K562 (cell line): ENCODE data around the gene PILRA. TPM values are rescaled to one million over a fixed set of nuclear protein-coding genes. Genes with fewer than 3 reads are reported as not detected.
A peak's percentile ranks its signal among the peaks of the same experiment; 100 is the strongest.
"Not testable (repeated sequence)": the region's sequence is repeated elsewhere in the genome, so short reads cannot be mapped to it uniquely, and the experiment has no call there.

Source experiments
- DPF2 ChIP-seq: fragments of 450-650 bp; IDR thresholded peaks from 2 replicates; pipeline ENCODE4 v1.6.1; 2016
- E2F1 ChIP-seq: sonication (generic); formaldehyde crosslinking; IDR thresholded peaks from 2 replicates; pipeline ENCODE4 v1.8.1; 2023; ENCODE audit warnings: mild to moderate bottlenecking, missing genetic modification reagents, moderate library complexity
- EHMT2 ChIP-seq: fragments of 450-650 bp; IDR thresholded peaks from 2 replicates; pipeline ENCODE4 v1.6.1; 2018; ENCODE audit warnings: antibody characterized with exemption
- ETV1 ChIP-seq: fragments of 450-650 bp; conservative IDR thresholded peaks from 2 replicates; pipeline ENCODE4 v1.6.1; 2016; ENCODE audit warnings: missing genetic modification characterization, control low read depth, low read depth, missing compliant biosample characterization
- FOS ChIP-seq: IDR thresholded peaks from 3 replicates; pipeline ENCODE4 v1.6.1; 2011; ENCODE audit not compliant: insufficient read length; ENCODE audit errors: extremely low read depth
- FOXK1 ChIP-seq: sonication (generic); formaldehyde crosslinking; IDR thresholded peaks from 2 replicates; pipeline ENCODE4 v1.8.0; 2022; ENCODE audit warnings: missing genetic modification reagents, mild to moderate bottlenecking, borderline replicate concordance
- HIVEP1 ChIP-seq: fragments of 250-450 bp; sonication (Bioruptor Pico); IDR thresholded peaks from 2 replicates; pipeline ENCODE4 v1.4.0; 2020; ENCODE audit warnings: mild to moderate bottlenecking
- NR2C1 ChIP-seq, 2 experiments: fragments of 450-650 bp; IDR thresholded peaks; 2 replicates each; pipeline ENCODE4 v1.6.1; 2017; ENCODE audit warnings: mild to moderate bottlenecking in 2 of 2, antibody characterized with exemption in 1 of 2, inconsistent platforms in 1 of 2, missing compliant biosample characterization in 1 of 2, missing genetic modification characterization in 1 of 2
- NRF1 ChIP-seq, 2 experiments: fragments of 450-650 bp; IDR thresholded peaks in 1 of 2; conservative IDR thresholded peaks in 1 of 2; 2 replicates each; pipeline ENCODE4 v1.6.1; 2014; ENCODE audit warnings: mild to moderate bottlenecking in 2 of 2
- PKNOX1 ChIP-seq: fragments of 450-650 bp; IDR thresholded peaks from 2 replicates; pipeline ENCODE4 v1.6.1; 2016
- RCOR1 ChIP-seq, 2 experiments: IDR thresholded peaks; 2 replicates each; pipeline ENCODE4 v1.6.1; 2012; ENCODE audit warnings: low read depth in 2 of 2, low read length in 2 of 2, borderline replicate concordance in 1 of 2, improper control_type of control experiment in 1 of 2
- RHOXF2B ChIP-seq: fragments of 250-450 bp; sonication (Bioruptor Pico); conservative IDR thresholded peaks from 2 replicates; pipeline ENCODE4 v1.5.1; 2021
- SMARCA4 ChIP-seq: fragments of 450-650 bp; IDR thresholded peaks from 2 replicates; pipeline ENCODE4 v1.6.1; 2016
- SOX6 ChIP-seq: fragments of 450-650 bp; IDR thresholded peaks from 2 replicates; pipeline ENCODE4 v1.6.1; 2014; ENCODE audit warnings: mild to moderate bottlenecking
- SRF ChIP-seq, 2 experiments: fragments of 250-450, 450-650 bp in 1 of 2; sonication (Bioruptor Pico) in 1 of 2; sonication (generic) in 1 of 2; formaldehyde crosslinking; IDR thresholded peaks; 2 replicates each; pipeline versions ENCODE4 v1.5.0 to v1.5.1; 2020 to 2022; ENCODE audit warnings: mild to moderate bottlenecking in 1 of 2, missing genetic modification reagents in 1 of 2
- TOE1 ChIP-seq, 2 experiments: fragments of 450-650 bp in 1 of 2; sonication (generic) in 1 of 2; formaldehyde crosslinking in 1 of 2; IDR thresholded peaks; 2 replicates each; pipeline versions ENCODE4 v1.7.1 to v1.8.0; 2016 to 2022; ENCODE audit warnings: borderline replicate concordance in 2 of 2, mild to moderate bottlenecking in 2 of 2, antibody characterized with exemption in 1 of 2, inconsistent platforms in 1 of 2, low read depth in 1 of 2, missing genetic modification reagents in 1 of 2, moderate library complexity in 1 of 2
- VEZF1 ChIP-seq: fragments of 200-800 bp; sonication (Bioruptor generic); IDR thresholded peaks from 2 replicates; pipeline ENCODE4 v1.6.1; 2017; ENCODE audit warnings: missing genetic modification characterization, missing compliant biosample characterization
- XRCC5 ChIP-seq: fragments of 200-400 bp; formaldehyde crosslinking; IDR thresholded peaks from 2 replicates; pipeline ENCODE4 v1.6.1; 2017; ENCODE audit warnings: low read depth, mild to moderate bottlenecking, low read length
- ZEB2 ChIP-seq: fragments of 450-650 bp; IDR thresholded peaks from 2 replicates; pipeline ENCODE4 v1.6.1; 2016
- ZFP91 ChIP-seq: sonication (generic); formaldehyde crosslinking; IDR thresholded peaks from 2 replicates; pipeline ENCODE4 v1.8.0; 2022; ENCODE audit warnings: mild to moderate bottlenecking, missing genetic modification reagents
- ZFX ChIP-seq: sonication (generic); formaldehyde crosslinking; IDR thresholded peaks from 2 replicates; pipeline ENCODE4 v1.8.0; 2022; ENCODE audit warnings: mild to moderate bottlenecking, missing genetic modification reagents, moderate library complexity
- polyA plus RNA-seq, 8 experiments: library from polyadenylated mRNA; depleted of rRNA in 4 of 8; stranded (reverse) in 5 of 8; unstranded in 3 of 8; fragments of >200 nt; fragmentation: Nextera tagmentation in 2 of 8; fragmentation: Illumina TruSeq in 1 of 8; extraction: Ambion mirVana in 2 of 8; extraction: Trizol in 1 of 8; gene quantifications; 2 replicates each; pipeline versions ENCODE4 v1.2.1 to v1.2.3, GENCODE V29; 2011 to 2014; ENCODE audit warnings: inconsistent platforms in 1 of 8, missing spikeins in 1 of 8
- total RNA-seq, 7 experiments: library from RNA; depleted of rRNA in 6 of 7; stranded (reverse); fragments of >200 nt in 6 of 7; fragmentation: Illumina TruSeq in 2 of 7; extraction: Trizol in 2 of 7; gene quantifications; 2 replicates each; pipeline versions ENCODE4 v1.2.1 to v1.2.3, GENCODE V29; 2011 to 2021; ENCODE audit warnings: low replicate concordance in 1 of 7

Gene PILRA
- total and polyA plus RNA-seq, 9 of the 15 experiments (the other 6 are each of a cell fraction or from before 2014, with no cell fraction given): 0.13 to 1.8 (median 0.62) TPM

- 0 out of 2 replicates have a peak, but pooled peaks have one; percentile 15 for TF ChIP-seq RHOXF2B
- peak; percentile 74 for TF ChIP-seq FOS
- TF ChIP-seq ZEB2: peak; percentile 62; the same call in 1 of the 2 replicates
- TF ChIP-seq SRF (CRISPR knock-in tag; IDR thresholded peaks at IDR 0.05): peak in 1 of 2 experiments; percentile 76; a peak in 2 of 4 replicates
- 0 out of 2 replicates have a peak, but pooled peaks have one; percentile 18 for TF ChIP-seq FOXK1 (CRISPR knock-in tag)
- TF ChIP-seq HIVEP1: 0 out of 2 replicates have a peak, but pooled peaks have one; percentile 49
- TF ChIP-seq ETV1 (tag): peak; percentile 39; the same call in 1 of the 2 replicates
- 0 out of 2 replicates have a peak, but pooled peaks have one; percentile 9 for TF ChIP-seq XRCC5
- TF ChIP-seq RCOR1 (IDR thresholded peaks at IDR 0.05; ENCODE audit: borderline replicate concordance in 1 of 2, low read depth in 2 of 2, low read length in 2 of 2): peak in 1 of 2 experiments; percentile 51; a peak in 1 of 4 replicates
- peak; percentile 83 for TF ChIP-seq PKNOX1
- peak; percentile 95 for TF ChIP-seq SMARCA4
- TF ChIP-seq ZFP91 (CRISPR knock-in tag): 0 out of 2 replicates have a peak, but pooled peaks have one; percentile 51
- peak; percentile 70 for TF ChIP-seq VEZF1 (CRISPR knock-in tag)
- TF ChIP-seq E2F1 (CRISPR knock-in tag): peak; percentile 62; the same call in 1 of the 2 replicates
- TF ChIP-seq SOX6: peak; percentile 80
- TF ChIP-seq TOE1 (IDR thresholded peaks at IDR 0.05; ENCODE audit: borderline replicate concordance): peak; percentile 97
- TF ChIP-seq TOE1 (CRISPR knock-in tag; IDR thresholded peaks at IDR 0.05; ENCODE audit: borderline replicate concordance, low read depth): not testable (repeated sequence)
- TF ChIP-seq NRF1 (conservative IDR thresholded peaks at IDR 0.05 in 1 of 2, IDR thresholded peaks at IDR 0.05 in 1 of 2): 0 out of 4 replicates have a peak, but pooled peaks have one; percentile 9 to 19
- TF ChIP-seq EHMT2: peak; percentile 68; the same call in 1 of the 2 replicates
- TF ChIP-seq ZFX: peak; percentile 72
- peak; percentile 97 for TF ChIP-seq DPF2
- TF ChIP-seq NR2C1 (IDR thresholded peaks at IDR 0.05): peak; percentile 37
- peak; percentile 46 for TF ChIP-seq NR2C1 (tag; IDR thresholded peaks at IDR 0.05)
These were observed 28.6 kb upstream of the PILRA start (continued) for GRCh38 chr7:100344560-100345287.
